GM10266 (cell line): ENCODE measurements around the gene NTRK1.

Experiments
- DNase-seq: peaks from one replicate; pipeline ENCODE4 v3.0.0; 2012; ENCODE audit errors: extremely low spot score
- TF ChIP-seq, protein P1 (sequence below): IDR thresholded peaks from 2 replicates; pipeline ENCODE4 v1.5.1; 2012; ENCODE audit warnings: mild to moderate bottlenecking, low read depth; ENCODE audit not compliant: control insufficient read depth, insufficient read depth; ENCODE audit errors: missing control alignments

Gene NTRK1

DNA sequence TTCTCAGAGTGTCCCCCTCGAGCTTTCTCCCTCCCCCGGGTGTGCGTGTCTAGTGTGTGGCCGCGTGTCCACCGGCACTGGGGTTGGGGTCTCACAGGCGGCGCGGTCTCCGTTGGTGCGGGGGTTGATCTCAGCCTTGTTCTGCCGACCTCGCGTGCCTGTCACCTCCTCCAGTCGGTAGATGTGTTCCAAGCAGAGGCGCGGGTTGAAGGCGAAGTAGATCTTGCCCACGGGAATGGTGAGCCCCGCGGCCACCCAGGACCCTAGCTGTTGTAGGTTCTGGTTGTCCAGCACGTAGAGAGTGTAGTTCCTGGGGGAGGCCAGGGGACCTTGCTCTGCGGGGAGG, 11.5 kb upstream of the NTRK1 start:
- TF ChIP-seq, protein P1, sequence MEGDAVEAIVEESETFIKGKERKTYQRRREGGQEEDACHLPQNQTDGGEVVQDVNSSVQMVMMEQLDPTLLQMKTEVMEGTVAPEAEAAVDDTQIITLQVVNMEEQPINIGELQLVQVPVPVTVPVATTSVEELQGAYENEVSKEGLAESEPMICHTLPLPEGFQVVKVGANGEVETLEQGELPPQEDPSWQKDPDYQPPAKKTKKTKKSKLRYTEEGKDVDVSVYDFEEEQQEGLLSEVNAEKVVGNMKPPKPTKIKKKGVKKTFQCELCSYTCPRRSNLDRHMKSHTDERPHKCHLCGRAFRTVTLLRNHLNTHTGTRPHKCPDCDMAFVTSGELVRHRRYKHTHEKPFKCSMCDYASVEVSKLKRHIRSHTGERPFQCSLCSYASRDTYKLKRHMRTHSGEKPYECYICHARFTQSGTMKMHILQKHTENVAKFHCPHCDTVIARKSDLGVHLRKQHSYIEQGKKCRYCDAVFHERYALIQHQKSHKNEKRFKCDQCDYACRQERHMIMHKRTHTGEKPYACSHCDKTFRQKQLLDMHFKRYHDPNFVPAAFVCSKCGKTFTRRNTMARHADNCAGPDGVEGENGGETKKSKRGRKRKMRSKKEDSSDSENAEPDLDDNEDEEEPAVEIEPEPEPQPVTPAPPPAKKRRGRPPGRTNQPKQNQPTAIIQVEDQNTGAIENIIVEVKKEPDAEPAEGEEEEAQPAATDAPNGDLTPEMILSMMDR, result no peak
- DNase-seq, result no peak

DNA sequence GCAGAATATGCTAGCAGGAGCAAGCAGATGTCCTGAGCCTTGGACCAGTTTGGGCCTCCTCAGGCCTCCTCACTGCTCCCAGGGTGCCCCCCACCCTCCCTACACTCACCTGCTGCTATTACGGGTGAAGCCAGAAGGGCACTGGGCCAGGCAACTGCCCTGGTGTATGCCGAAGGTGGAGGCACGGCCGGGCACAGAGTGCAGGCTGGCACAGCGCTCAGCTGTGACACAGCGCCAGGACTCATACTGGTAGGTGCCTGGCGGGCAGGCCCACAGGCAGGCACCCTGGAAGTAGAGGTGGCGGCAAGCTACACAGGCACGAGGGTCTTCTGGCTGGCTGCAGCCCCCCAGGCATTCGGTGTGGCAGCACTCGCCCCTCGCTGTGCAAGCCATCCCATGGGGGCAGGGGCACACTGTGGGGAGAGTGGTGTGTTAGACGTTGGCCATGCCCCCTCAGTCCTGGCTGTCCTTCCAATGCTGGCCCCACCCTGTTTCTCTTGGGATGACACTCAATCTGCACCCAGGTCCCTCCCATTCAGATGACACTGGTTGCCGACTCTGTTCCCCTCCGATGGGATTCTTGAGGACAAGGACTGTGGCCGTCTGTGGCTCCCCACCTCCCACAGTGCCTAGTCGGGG, 8.8 kb upstream of the NTRK1 start:
- TF ChIP-seq, protein P1, result no peak
- no peak for DNase-seq

DNA sequence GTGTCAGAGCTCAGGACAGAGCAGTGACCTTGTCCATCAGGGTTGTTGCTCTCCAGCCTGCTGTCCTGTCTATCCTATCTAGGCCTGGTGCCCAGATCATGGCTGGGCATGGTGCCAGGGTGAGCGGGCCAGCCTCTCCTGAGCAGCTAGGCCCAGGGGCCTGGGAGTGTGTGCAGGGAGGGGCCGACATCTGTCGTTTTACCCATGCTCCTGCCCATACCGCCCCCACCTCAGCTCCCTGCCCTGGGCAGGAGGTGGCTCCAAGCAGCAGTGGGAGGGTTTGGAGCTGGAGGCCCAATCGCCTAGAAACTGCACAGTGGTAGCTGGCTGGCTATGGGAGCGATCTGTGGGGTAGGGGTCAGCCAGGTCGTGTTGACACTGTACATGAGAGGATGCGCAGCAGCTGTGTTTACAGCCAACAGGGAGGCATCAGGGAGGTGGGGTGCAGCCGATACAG, 8.2 kb upstream of the NTRK1 start:
- TF ChIP-seq, protein P1, result no peak
- no peak for DNase-seq

DNA sequence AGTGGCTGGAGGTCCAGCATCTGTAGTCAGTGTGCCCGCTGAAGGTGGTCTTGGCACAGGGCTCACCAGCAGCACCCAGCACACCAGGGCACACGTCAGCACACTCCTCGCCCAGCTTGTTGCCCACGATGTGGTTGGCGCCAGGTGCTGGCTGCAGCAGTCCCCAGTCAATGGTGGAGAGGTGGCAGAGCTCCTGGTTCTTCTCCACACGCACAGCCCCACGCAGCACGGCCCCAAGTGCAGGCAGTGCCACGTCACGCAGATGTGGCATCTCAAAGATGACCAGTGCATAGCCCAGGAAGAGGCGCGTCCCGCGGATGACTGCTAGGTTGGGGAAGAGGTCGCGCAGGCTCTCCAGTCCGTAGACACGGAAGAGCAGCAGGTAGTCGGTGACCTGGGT, 6.9 kb upstream of the NTRK1 start:
- TF ChIP-seq, protein P1, result no peak
- no peak for DNase-seq

DNA sequence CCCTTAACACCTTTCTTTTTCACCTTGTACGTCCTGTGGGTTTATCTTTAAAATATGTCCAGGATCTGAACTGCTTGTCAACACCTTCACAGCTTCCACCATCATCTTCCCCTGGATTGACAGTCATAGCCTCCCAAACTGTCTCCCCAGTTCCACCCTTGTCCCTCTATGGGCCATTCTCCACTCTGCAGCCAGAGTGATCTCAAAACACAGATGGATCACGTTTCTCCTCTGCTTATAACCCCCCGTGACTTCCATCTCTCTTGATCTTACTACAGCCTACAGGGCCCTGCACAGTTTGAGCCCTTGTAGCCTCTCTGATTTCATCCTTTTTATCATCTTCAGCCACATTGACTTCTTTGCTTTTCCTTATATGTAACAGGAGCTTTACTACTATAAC, 6.0 kb upstream of the NTRK1 start:
- TF ChIP-seq, protein P1, result no peak

DNA sequence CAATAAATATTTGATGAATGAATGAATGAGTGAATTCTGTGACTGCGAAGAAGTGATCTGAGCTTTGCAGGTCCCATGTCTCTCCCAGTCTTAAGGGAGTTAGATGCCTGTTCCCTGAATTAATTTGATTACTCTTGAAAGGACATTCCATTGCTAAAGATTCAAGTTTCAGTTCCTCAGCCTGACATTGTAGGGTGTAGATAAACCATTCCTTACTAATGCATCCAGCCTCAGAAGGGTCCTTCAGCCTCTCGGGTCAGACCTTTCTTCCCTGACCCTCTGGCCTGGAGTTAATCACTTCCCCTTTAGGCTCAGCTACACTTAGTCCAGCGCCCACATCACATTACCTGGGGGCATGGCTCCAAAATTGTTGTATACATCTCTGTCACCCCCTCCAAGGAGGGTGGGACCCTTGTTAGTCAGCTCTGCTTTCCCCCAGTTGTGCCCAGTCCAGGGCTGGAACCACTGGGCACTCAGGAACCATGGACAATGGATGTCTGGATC, 4.3 kb upstream of the NTRK1 start:
- TF ChIP-seq, protein P1, result no peak
- DNase-seq, result no peak

More for the DNA sequence above, 6.0 kb upstream of the NTRK1 start:
- no peak for DNase-seq

DNA sequence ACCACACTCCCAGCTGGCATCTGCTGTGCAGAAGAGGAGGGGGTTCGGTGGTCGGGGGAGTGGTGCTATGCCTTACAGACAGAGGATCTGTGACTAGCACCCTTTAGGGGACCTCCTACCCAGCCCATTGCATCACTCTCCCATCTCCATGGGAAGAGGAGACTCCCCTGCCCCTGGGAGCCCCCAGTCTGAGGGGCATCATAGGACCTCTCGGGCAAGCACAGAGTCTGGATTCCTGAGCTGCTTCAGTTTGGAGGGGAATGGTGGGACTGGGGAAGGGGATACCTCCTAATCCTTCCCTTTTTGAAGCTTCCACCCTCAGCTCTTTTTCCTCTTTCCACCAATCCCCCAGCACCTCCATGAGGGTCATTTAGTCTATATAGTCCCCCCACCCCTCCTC, 3.1 kb upstream of the NTRK1 start:
- no peak for DNase-seq
- TF ChIP-seq, protein P1, result no peak
